ENCODE measurements around the gene REN. TPM values are rescaled to one million over a fixed set of nuclear protein-coding genes. Genes with fewer than 3 reads are reported as not detected.
A peak's percentile ranks its signal among the peaks of the same experiment; 100 is the strongest.

REN gene
- total and polyA plus RNA-seq, 2 of the 13 experiments (the other 11 are each of a cell fraction or from before 2014, with no cell fraction given): not detected

GRCh38 chr1:204213668-204214662 lies 47.8 kb upstream of the REN start, which contains the start of gene GOLT1A (continued):
- TF ChIP-seq ZHX2 (IDR thresholded peaks at IDR 0.05; ENCODE audit: low read depth) (no peak; the same call in 1 of the 2 replicates), ZHX2 (CRISPR knock-in tag; IDR thresholded peaks at IDR 0.05; ENCODE audit: borderline replicate concordance) (0 out of 2 replicates have a peak, but pooled peaks have one; percentile 45), ZNF605 (CRISPR knock-in tag; IDR thresholded peaks at IDR 0.05) (peak; percentile 98), NPAS2 (CRISPR knock-in tag; IDR thresholded peaks at IDR 0.05; ENCODE audit: borderline replicate concordance) (no peak), FOXO1 (CRISPR knock-in tag; IDR thresholded peaks at IDR 0.05) (no peak; the same call in none of the 2 replicates), ZNF747 (CRISPR knock-in tag; IDR thresholded peaks at IDR 0.05; ENCODE audit: borderline replicate concordance) (peak; percentile 96), ZNF333 (CRISPR knock-in tag; IDR thresholded peaks at IDR 0.05; ENCODE audit: borderline replicate concordance) (0 out of 2 replicates have a peak, but pooled peaks have one; percentile 64), ZNF18 (CRISPR knock-in tag; IDR thresholded peaks at IDR 0.05; ENCODE audit: insufficient replicate concordance) (peak; percentile 72), FOSL1 (CRISPR knock-in tag; IDR thresholded peaks at IDR 0.05; ENCODE audit: borderline replicate concordance) (no peak), ELF1 (CRISPR knock-in tag; IDR thresholded peaks at IDR 0.05) (peak; percentile 76; the same call in 1 of the 2 replicates), IRF9 (CRISPR knock-in tag; IDR thresholded peaks at IDR 0.05; ENCODE audit: borderline replicate concordance) (peak; percentile 88), CENPBD1 (CRISPR knock-in tag; IDR thresholded peaks at IDR 0.05; ENCODE audit: borderline replicate concordance, low read depth) (peak; percentile 86; the same call in 1 of the 2 replicates), ZNF317 (CRISPR knock-in tag; IDR thresholded peaks at IDR 0.05) (peak; percentile 86), CERS6 (CRISPR knock-in tag; IDR thresholded peaks at IDR 0.05) (no peak), SYNCRIP (IDR thresholded peaks at IDR 0.05; ENCODE audit: insufficient read depth, low read depth, low read length) (no peak), HNRNPLL (IDR thresholded peaks at IDR 0.05; ENCODE audit: low read depth, low read length, poor library complexity, severe bottlenecking) (peak; percentile 82), ZNF678 (CRISPR knock-in tag; IDR thresholded peaks at IDR 0.05) (peak; percentile 38; the same call in 1 of the 2 replicates)

Measured in HepG2 (cell line).